ENCODE data around the gene TGM1.
"Not testable (repeated sequence)": the region's sequence is repeated elsewhere in the genome, so short reads cannot be mapped to it uniquely, and the experiment has no call there.

- not testable (repeated sequence) for TF ChIP-seq CTCF, EZH2phosphoT487, EZH2 (IDR thresholded peaks at IDR 0.05)
Measured at GRCh38 chr14:24203249-24203886, 59.6 kb downstream of the TGM1 start.

Measured in neural progenitor cell (in vitro differentiated cells).